HG02981 (cell line): ENCODE data around the gene NAT16.
"Not testable (repeated sequence)": the region's sequence is repeated elsewhere in the genome, so short reads cannot be mapped to it uniquely, and the experiment has no call there.

Experiments
- ATAC-seq: cut with Tn5 transposase; IDR thresholded peaks from one replicate; pipeline ENCODE4 v1.9.1; 2021; ENCODE audit warnings: mild to moderate bottlenecking, moderate library complexity; ENCODE audit not compliant: unreplicated experiment

Gene NAT16

DNA sequence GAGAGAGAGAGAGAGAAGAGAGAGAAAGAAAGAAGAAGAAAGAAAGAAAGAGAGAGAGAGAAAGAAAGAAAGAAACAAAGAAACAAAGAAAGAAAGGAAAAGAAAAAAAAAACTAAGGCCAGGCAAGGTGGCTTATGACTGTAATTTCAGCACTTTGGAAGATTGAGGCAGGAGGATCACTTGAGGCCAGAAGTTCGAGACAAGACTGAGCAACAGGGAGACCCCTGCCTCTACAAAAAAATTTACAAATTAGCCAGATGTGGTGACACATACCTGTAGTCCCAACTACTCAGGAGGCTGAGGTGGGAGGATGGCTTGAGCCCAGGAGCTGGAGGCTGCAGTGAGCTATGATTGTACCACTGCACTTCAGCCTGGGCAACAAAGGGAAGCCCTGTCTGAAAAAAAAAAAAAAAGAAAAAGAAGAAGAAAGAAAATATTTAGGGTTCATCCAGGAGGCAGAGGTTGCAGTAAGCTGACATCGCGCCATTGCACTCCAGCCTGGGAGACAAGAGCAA is 50.4 kb downstream of the NAT16 start:
- ATAC-seq, result no peak

- no peak for ATAC-seq
Observed at GRCh38 chr7:101128040-101128834, 51.9 kb downstream of the NAT16 start.

- no peak for ATAC-seq
Observed at GRCh38 chr7:101127460-101128039, 52.5 kb downstream of the NAT16 start.

DNA sequence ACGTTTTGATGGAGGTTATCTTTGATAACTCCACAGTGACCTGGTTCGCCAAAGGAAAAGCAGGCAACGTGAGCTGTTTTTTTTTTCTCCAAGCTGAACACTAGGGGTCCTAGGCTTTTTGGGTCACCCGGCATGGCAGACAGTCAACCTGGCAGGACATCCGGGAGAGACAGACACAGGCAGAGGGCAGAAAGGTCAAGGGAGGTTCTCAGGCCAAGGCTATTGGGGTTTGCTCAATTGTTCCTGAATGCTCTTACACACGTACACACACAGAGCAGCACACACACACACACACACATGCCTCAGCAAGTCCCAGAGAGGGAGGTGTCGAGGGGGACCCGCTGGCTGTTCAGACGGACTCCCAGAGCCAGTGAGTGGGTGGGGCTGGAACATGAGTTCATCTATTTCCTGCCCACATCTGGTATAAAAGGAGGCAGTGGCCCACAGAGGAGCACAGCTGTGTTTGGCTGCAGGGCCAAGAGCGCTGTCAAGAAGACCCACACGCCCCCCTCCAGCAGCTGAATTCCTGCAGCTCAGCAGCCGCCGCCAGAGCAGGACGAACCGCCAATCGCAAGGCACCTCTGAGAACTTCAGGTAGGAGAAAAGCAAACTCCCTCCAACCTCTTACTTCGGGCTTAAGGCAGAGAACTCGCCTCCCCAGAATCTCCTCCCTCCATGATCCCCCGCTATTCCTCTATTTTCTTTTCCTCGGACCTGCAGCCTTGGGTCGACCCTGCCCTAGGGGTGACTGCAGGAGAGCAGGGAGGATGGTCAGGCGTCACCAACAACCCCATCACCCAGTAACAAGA is 53.2 kb downstream of the NAT16 start, which contains the start of gene SERPINE1:
SERPINE1 (plus strand) TSS at position 454 of the 809 bp plus-strand sequence. CDS start 1,290 bp downstream, outside the sequence.
- ATAC-seq, result peak; percentile 35

- peak; percentile 71 for ATAC-seq
Observed at GRCh38 chr7:101125989-101126650, 54.0 kb downstream of the NAT16 start.

- ATAC-seq, result no peak
Observed at GRCh38 chr7:101124376-101125056, 55.6 kb downstream of the NAT16 start.

DNA sequence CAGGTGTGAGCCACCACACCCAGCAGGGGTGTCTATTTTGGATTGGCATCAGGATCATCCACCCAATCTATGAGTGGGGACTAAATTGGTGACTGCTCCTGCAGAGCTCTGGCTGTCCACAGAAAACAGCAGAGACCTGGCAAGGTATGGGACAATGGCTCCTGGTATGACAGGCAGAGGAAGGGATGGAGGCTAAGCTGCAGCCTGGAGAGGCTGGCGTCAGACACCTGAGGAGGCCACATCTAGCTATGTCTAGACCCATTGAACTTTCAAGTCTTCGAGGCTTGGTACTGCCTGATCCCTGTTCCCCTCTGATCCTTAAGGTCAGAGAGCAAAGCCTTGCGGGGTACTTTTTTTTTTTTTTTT is 56.4 kb downstream of the NAT16 start:
- no peak for ATAC-seq

DNA sequence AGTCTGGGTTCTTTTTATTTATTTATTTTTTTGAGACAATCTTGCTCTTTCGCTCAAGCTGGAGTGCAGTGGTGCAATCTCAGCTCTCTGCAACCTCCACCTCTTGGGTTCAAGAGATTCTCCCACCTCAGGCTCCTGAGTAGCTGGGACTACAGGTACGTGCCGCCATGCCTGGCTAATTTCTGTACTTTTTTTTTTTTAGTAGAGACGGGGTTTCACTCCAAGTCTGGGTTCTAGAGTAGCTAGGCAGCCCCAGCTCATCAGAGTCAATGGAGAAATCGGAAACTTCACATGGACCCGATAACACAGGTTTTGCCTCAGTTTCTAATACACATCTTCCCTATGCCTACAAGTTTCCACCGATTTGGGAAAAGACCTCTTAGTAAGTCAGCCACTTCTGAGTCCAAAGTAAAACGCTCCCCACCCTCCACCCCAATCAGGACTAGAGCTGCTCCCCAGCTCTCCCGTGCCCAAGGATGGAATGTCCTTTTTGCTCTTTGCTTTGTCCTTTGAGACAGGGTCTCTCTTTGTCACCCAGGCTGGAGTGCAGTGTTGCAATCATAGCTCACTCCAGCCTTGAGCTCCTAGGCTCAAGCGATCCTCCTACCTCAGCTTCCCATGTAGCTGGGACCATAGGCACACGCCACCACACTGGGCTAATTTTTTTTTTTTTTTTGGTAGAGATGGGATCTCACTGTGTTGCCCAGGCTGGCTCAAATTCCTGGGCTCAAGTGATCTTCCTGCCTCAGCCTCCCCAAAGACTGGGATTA is 57.0 kb downstream of the NAT16 start:
- ATAC-seq, result no peak

GRCh38 chr7:101121991-101122932 is 57.8 kb downstream of the NAT16 start:
- no peak for ATAC-seq

- ATAC-seq, result not testable (repeated sequence)
Observed at GRCh38 chr7:101121631-101121990, 58.5 kb downstream of the NAT16 start.
